Prostate gland (tissue), 2 donors: ENCODE results near the gene ARMC9. TPM values are rescaled to one million over a fixed set of nuclear protein-coding genes. Genes with fewer than 3 reads are reported as not detected.
A peak's percentile ranks its signal among the peaks of the same experiment; 100 is the strongest.
"Not testable (repeated sequence)": the region's sequence is repeated elsewhere in the genome, so short reads cannot be mapped to it uniquely, and the experiment has no call there.

Experiments
- DNase-seq: peaks from one replicate; pipeline ENCODE4 v3.0.0-alpha.2; 2019; ENCODE audit warnings: low spot score
- H3K27ac ChIP-seq, 2 donors: fragments of 200-600 bp; sonication (generic); 2 replicates each; pipeline ENCODE4 v1.5.1; 2017 to 2019
- H3K27me3 ChIP-seq: fragments of 200-600 bp; sonication (generic); replicated peaks from 2 replicates; pipeline ENCODE4 v1.5.1; 2019; ENCODE audit not compliant: insufficient read depth
- H3K36me3 ChIP-seq, 2 donors: fragments of 200-600 bp; sonication (generic); 1 replicate in 1 of 2; 2 replicates in 1 of 2; pipeline versions ENCODE4 v1.5.1 to v1.8.1; 2017 to 2019
- H3K4me1 ChIP-seq: fragments of 200-600 bp; sonication (generic); replicated peaks from 2 replicates; pipeline ENCODE4 v1.5.1; 2019
- H3K4me3 ChIP-seq, 2 donors: fragments of 200-600 bp; sonication (generic); 2 replicates each; pipeline ENCODE4 v1.5.1; 2017 to 2019
- H3K9me3 ChIP-seq: fragments of 200-600 bp; sonication (generic); 2 replicates; pipeline ENCODE4 v1.5.1; 2017
- POLR2A ChIP-seq: fragments of 450-650 bp; IDR thresholded peaks from one replicate; pipeline ENCODE4 v1.6.1; 2016; ENCODE audit warnings: antibody characterized with exemption, mild to moderate bottlenecking
- POLR2AphosphoS5 ChIP-seq: sonication (generic); formaldehyde crosslinking; IDR thresholded peaks from one replicate; pipeline ENCODE4 v1.6.1; 2017; ENCODE audit warnings: antibody characterized with exemption
- WGBS: methylation state at CpG from one replicate; pipeline ENCODE4 v1.1.5; 2018; 5-methylcytosine and 5-hydroxymethylcytosine counted together
- intact Hi-C: fragments of 100-400 bp; cut with DNase I; formaldehyde crosslinking; loops from one replicate; pipeline ENCODE4 v1.14.2; 2022
- total RNA-seq, 2 donors: library from RNA; depleted of rRNA; stranded (reverse); fragments of >200 nt; gene quantifications; one replicate each; pipeline ENCODE4 v1.1.0, GENCODE V29; 2016
- TF ChIP-seq, protein P1 (sequence below), 4 experiments: fragments of 200-600 bp in 2 of 4; fragments of 450-650 bp in 2 of 4; sonication (generic) in 2 of 4; IDR thresholded peaks; 1 replicate in 3 of 4; 2 replicates in 1 of 4; pipeline ENCODE4 v1.5.1; 2016 to 2019; ENCODE audit warnings: antibody characterized with exemption in 4 of 4, mild to moderate bottlenecking in 2 of 4, moderate library complexity in 2 of 4

Gene ARMC9
- total RNA-seq, 2 donors from 2014 or later = 11.3 to 40.0 TPM

- no peak for DNase-seq
- no peaks in the 10 kb centered on the region for H3K27me3 ChIP-seq
- WGBS = 74% methylated on average over 3 of the region's 3 CpGs
- no peak overlapping the region for H3K27ac ChIP-seq
- intact Hi-C loops = no loop called here
- no peak overlapping the region for H3K4me3 ChIP-seq
- H3K4me1 ChIP-seq = no peaks in the 10 kb centered on the region
- TF ChIP-seq, protein P1, sequence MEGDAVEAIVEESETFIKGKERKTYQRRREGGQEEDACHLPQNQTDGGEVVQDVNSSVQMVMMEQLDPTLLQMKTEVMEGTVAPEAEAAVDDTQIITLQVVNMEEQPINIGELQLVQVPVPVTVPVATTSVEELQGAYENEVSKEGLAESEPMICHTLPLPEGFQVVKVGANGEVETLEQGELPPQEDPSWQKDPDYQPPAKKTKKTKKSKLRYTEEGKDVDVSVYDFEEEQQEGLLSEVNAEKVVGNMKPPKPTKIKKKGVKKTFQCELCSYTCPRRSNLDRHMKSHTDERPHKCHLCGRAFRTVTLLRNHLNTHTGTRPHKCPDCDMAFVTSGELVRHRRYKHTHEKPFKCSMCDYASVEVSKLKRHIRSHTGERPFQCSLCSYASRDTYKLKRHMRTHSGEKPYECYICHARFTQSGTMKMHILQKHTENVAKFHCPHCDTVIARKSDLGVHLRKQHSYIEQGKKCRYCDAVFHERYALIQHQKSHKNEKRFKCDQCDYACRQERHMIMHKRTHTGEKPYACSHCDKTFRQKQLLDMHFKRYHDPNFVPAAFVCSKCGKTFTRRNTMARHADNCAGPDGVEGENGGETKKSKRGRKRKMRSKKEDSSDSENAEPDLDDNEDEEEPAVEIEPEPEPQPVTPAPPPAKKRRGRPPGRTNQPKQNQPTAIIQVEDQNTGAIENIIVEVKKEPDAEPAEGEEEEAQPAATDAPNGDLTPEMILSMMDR (IDR thresholded peaks at IDR 0.05) = no peak
- no peaks in the 10 kb centered on the region for H3K9me3 ChIP-seq
- H3K36me3 ChIP-seq = no peaks in the 10 kb centered on the region
These were observed 52.3 kb downstream of the ARMC9 start for GRCh38 chr2:231250698-231251097.

GRCh38 chr2:231253292-231253691 lies 54.9 kb downstream of the ARMC9 start:
- H3K36me3 ChIP-seq, intact Hi-C loops: not testable (repeated sequence)
- WGBS = 67% methylated on average over 6 of the region's 6 CpGs

DNA sequence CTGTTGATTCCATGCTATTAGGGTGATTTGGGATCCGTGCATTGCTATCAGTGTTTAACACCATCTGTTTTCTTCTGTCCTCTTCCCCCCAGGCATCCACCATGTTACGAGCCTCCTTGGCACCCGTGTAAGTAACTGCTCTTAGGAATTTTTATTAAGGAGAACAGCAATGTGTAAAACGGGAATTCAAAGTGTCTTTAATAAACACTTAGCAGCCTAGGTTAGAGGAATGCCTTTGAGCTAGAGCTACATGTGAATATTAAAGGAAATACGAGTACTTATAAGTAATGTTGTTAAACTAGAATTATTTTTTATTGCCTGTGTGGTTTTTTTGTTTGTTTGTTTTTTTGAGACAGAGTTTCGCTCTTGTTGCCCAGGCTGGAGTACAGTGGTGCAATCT lies 58.1 kb downstream of the ARMC9 start:
- peak; percentile 21 for TF ChIP-seq POLR2AphosphoS5
- TF ChIP-seq, protein P1 (IDR thresholded peaks at IDR 0.05) = no peak
- TF ChIP-seq POLR2A = no peak
- no peak for DNase-seq
- H3K27me3 ChIP-seq = no peaks in the 10 kb centered on the region
- H3K36me3 ChIP-seq = no peaks in the 10 kb centered on the region
- no peaks in the 10 kb centered on the region for H3K4me1 ChIP-seq
- WGBS = 27% methylated on average over 6 of the region's 6 CpGs
- no peaks in the 10 kb centered on the region for H3K9me3 ChIP-seq
- intact Hi-C loops = no loop called here
- H3K4me3 ChIP-seq = no peak overlapping the region
- H3K27ac ChIP-seq = no peak overlapping the region

More at GRCh38 chr2:231253292-231253691, 54.9 kb downstream of the ARMC9 start:
- H3K4me3 ChIP-seq, H3K27ac ChIP-seq, DNase-seq, H3K27me3 ChIP-seq, H3K4me1 ChIP-seq, H3K9me3 ChIP-seq: not testable (repeated sequence)

GRCh38 chr2:231257763-231258162 lies 59.3 kb downstream of the ARMC9 start:
- no peaks in the 10 kb centered on the region for H3K36me3 ChIP-seq
- H3K4me3 ChIP-seq = no peak overlapping the region
- no peak overlapping the region for H3K27ac ChIP-seq
- no peaks in the 10 kb centered on the region for H3K9me3 ChIP-seq
- TF ChIP-seq, protein P1 (IDR thresholded peaks at IDR 0.05) = no peak
- TF ChIP-seq POLR2AphosphoS5 = no peak
- no peak for TF ChIP-seq POLR2A
- no peak for DNase-seq
- intact Hi-C loops = no loop called here
- 89% methylated on average over 4 of the region's 4 CpGs for WGBS
- no peaks in the 10 kb centered on the region for H3K4me1 ChIP-seq
- no peaks in the 10 kb centered on the region for H3K27me3 ChIP-seq

GRCh38 chr2:231258701-231259100 lies 60.3 kb downstream of the ARMC9 start:
- intact Hi-C loops = no loop called here
- no peak for TF ChIP-seq POLR2A
- TF ChIP-seq POLR2AphosphoS5 = no peak
- TF ChIP-seq, protein P1 (IDR thresholded peaks at IDR 0.05) = no peak
- no peaks in the 10 kb centered on the region for H3K36me3 ChIP-seq
- H3K4me1 ChIP-seq = no peaks in the 10 kb centered on the region
- H3K9me3 ChIP-seq = no peaks in the 10 kb centered on the region
- no peak for DNase-seq
- WGBS = 93% methylated on average over 4 of the region's 4 CpGs
- H3K27ac ChIP-seq = no peak overlapping the region
- H3K27me3 ChIP-seq = no peaks in the 10 kb centered on the region
- no peak overlapping the region for H3K4me3 ChIP-seq
